GM12878 (cell line): ENCODE results near the gene RERE. TPM values are rescaled to one million over a fixed set of nuclear protein-coding genes. Genes with fewer than 3 reads are reported as not detected.

Source experiments
- ATAC-seq: fragments of 200-7000 bp; cut with Tn5 transposase; 3 replicates; pipeline ENCODE4 v1.9.1; 2020; ENCODE audit warnings: mild to moderate bottlenecking, moderate library complexity
- BruUV-seq: library from RNA; stranded (reverse); fragments of 400-500 nt; replicated peaks from 2 replicates; lab custom pipeline; 2021; lab: Mats Ljungman, UMichigan
- CTCF ChIA-PET: fragments of 300-600 bp; sonication (Branson Sonifier 250); formaldehyde crosslinking; extraction: SDS; loops from one replicate; lab custom pipeline; 2021; ENCODE audit warnings: inconsistent platforms; lab: Yijun Ruan, JAX
- POLR2A ChIA-PET: fragments of 350-600 bp; formaldehyde crosslinking; extraction: SDS; loops from one replicate; lab custom pipeline; 2021; ENCODE audit warnings: inconsistent platforms; lab: Charles Lee
- RAD21 ChIA-PET: fragments of 300-600 bp; sonication (Branson Sonifier 250); formaldehyde crosslinking; loops from one replicate; lab custom pipeline; 2023; ENCODE audit warnings: antibody characterized with exemption; ENCODE audit not compliant: unreplicated experiment; lab: Charles Lee
- SMC1A ChIA-PET: fragments of 300-600 bp; sonication (Branson Sonifier 250); formaldehyde crosslinking; loops from one replicate; lab custom pipeline; 2023; ENCODE audit not compliant: unreplicated experiment, uncharacterized antibody; lab: Charles Lee
- DNase-seq: peaks from one replicate; pipeline ENCODE4 v3.0.0-alpha.2; 2011; ENCODE audit warnings: low read depth, low spot score
- FAIRE-seq: peaks from 3 replicates; lab custom pipeline; 2011; peaks lifted over from hg19 to GRCh38; lab: Jason Lieb, UNC
- H2AFZ ChIP-seq: 2 replicates; pipeline ENCODE4 v1.6.0; 2011; ENCODE audit warnings: low read depth, low read length, control low read depth; ENCODE audit not compliant: control insufficient read depth
- H3K27ac ChIP-seq: 2 replicates; pipeline ENCODE4 v1.5.1; 2011; ENCODE audit warnings: control low read depth; ENCODE audit not compliant: control insufficient read depth, insufficient read depth
- H3K27me3 ChIP-seq, 2 experiments: replicated peaks in 1 of 2; 2 replicates each; pipeline versions ENCODE4 v1.6.0 to v1.6.1; 2011; ENCODE audit warnings: low read length in 1 of 2; ENCODE audit not compliant: control insufficient read depth in 2 of 2, insufficient read depth in 2 of 2
- H3K36me3 ChIP-seq, 2 experiments: 2 replicates each; pipeline ENCODE4 v1.5.1; 2011; ENCODE audit warnings: low read length in 1 of 2; ENCODE audit not compliant: control insufficient read depth in 2 of 2, insufficient read depth in 2 of 2
- H3K4me1 ChIP-seq: 2 replicates; pipeline ENCODE4 v1.6.1; 2011; ENCODE audit warnings: mild to moderate bottlenecking, low read length, moderate library complexity, mixed read lengths; ENCODE audit not compliant: control insufficient read depth, insufficient read depth
- H3K4me2 ChIP-seq: 2 replicates; pipeline ENCODE4 v1.6.0; 2011; ENCODE audit warnings: control low read depth; ENCODE audit not compliant: control insufficient read depth, insufficient read depth
- H3K4me3 ChIP-seq: fragments of 200-600 bp; sonication (generic); 2 replicates; pipeline ENCODE4 v1.5.1; 2016
- H3K79me2 ChIP-seq: 2 replicates; pipeline ENCODE4 v1.6.0; 2011; ENCODE audit warnings: low read length; ENCODE audit not compliant: control insufficient read depth, insufficient read depth
- H3K9ac ChIP-seq: 2 replicates; pipeline ENCODE4 v1.8.0; 2011; ENCODE audit warnings: low read length, control low read depth, mixed read lengths; ENCODE audit not compliant: control insufficient read depth, insufficient read depth
- H3K9me3 ChIP-seq: replicated peaks from 3 replicates; pipeline ENCODE4 v1.5.1; 2011; ENCODE audit warnings: mild to moderate bottlenecking, low read length; ENCODE audit not compliant: control insufficient read depth, insufficient read depth
- H4K20me1 ChIP-seq: 2 replicates; pipeline ENCODE4 v1.6.0; 2011; ENCODE audit not compliant: control insufficient read depth, insufficient read depth
- BACH1 ChIP-seq: fragments of 450-650 bp; IDR thresholded peaks from 2 replicates; pipeline ENCODE4 v1.6.1; 2017; ENCODE audit warnings: mild to moderate bottlenecking, borderline replicate concordance
- CREB1 ChIP-seq: IDR thresholded peaks from 2 replicates; pipeline ENCODE4 v1.6.1; 2012; ENCODE audit warnings: low read depth, mild to moderate bottlenecking, inconsistent platforms
- FOXM1 ChIP-seq: IDR thresholded peaks from 2 replicates; pipeline ENCODE4 v1.6.1; 2012; ENCODE audit warnings: low read depth, mild to moderate bottlenecking, inconsistent platforms, low read length, moderate library complexity
- IKZF2 ChIP-seq, 2 experiments: fragments of 450-650 bp; IDR thresholded peaks; 2 replicates each; pipeline ENCODE4 v1.6.1; 2017; ENCODE audit warnings: mild to moderate bottlenecking in 2 of 2, moderate library complexity in 2 of 2
- JUND ChIP-seq: IDR thresholded peaks from 2 replicates; pipeline ENCODE4 v1.6.1; 2012; ENCODE audit warnings: low read depth, mild to moderate bottlenecking, low read length, improper control_type of control experiment, moderate library complexity
- KLF5 ChIP-seq: fragments of 450-650 bp; IDR thresholded peaks from 2 replicates; pipeline ENCODE4 v1.6.1; 2014; ENCODE audit warnings: mild to moderate bottlenecking; ENCODE audit not compliant: partially characterized antibody
- RCOR1 ChIP-seq: conservative IDR thresholded peaks from 2 replicates; pipeline ENCODE4 v1.6.1; 2012; ENCODE audit warnings: low read depth, low read length, improper control_type of control experiment
- TARDBP ChIP-seq: IDR thresholded peaks from 2 replicates; pipeline ENCODE4 v1.6.1; 2016; ENCODE audit warnings: borderline replicate concordance
- ZBED1 ChIP-seq: IDR thresholded peaks from 2 replicates; pipeline ENCODE4 v1.6.1; 2016; ENCODE audit warnings: borderline replicate concordance
- WGBS: methylation state at CpG from one replicate; pipeline ENCODE4 v1.1.6; 2016; ENCODE audit warnings: low lambda C conversion rate; ENCODE audit not compliant: insufficient replicate concordance, insufficient coverage; ENCODE audit errors: missing lambda C conversion rate; 5-methylcytosine and 5-hydroxymethylcytosine counted together
- in situ Hi-C: fragments of 300-500 bp; cut with MboI; formaldehyde crosslinking; loops from 9 replicates; pipeline ENCODE4 v1.14.3; 2018; ENCODE audit warnings: mixed read lengths
- intact Hi-C: fragments of 100-400 bp; cut with micrococcal nuclease; formaldehyde crosslinking; loops from one replicate; pipeline ENCODE4 v1.14.2; 2022; ENCODE audit not compliant: unreplicated experiment
- polyA plus RNA-seq, 11 experiments: library from polyadenylated mRNA; depleted of rRNA in 4 of 11; unstranded in 6 of 11; stranded (reverse) in 5 of 11; fragments of >200 nt; fragmentation: Nextera tagmentation in 4 of 11; fragmentation: Illumina TruSeq in 1 of 11; extraction: Ambion mirVana in 4 of 11; extraction: Trizol in 1 of 11; gene quantifications; 1 replicate in 1 of 11; 2 replicates in 10 of 11; pipeline versions ENCODE4 v1.2.1 to v1.2.3, GENCODE V29; 2011 to 2016; ENCODE audit warnings: inconsistent platforms in 2 of 11, missing spikeins in 2 of 11, low read depth in 1 of 11
- total RNA-seq, 4 experiments: library from RNA; depleted of rRNA in 3 of 4; stranded (reverse); fragments of >200 nt in 3 of 4; fragmentation: Illumina TruSeq in 1 of 4; extraction: Trizol in 1 of 4; gene quantifications; 2 replicates each; pipeline versions ENCODE4 v1.2.1 to v1.2.3, GENCODE V29; 2013 to 2021
- TF ChIP-seq, protein P1 (sequence below): IDR thresholded peaks from 2 replicates; pipeline ENCODE4 v1.6.1; 2012; ENCODE audit warnings: low read depth, low read length, improper control_type of control experiment
- TF ChIP-seq, protein P2 (sequence below): fragments of 450-650 bp; conservative IDR thresholded peaks from 2 replicates; pipeline ENCODE4 v1.6.1; 2017; ENCODE audit warnings: mild to moderate bottlenecking, moderate library complexity

The RERE gene
- total and polyA plus RNA-seq, 10 of the 15 experiments (the other 5 are each of a cell fraction or from before 2014, with no cell fraction given): 5.2 to 60.5 (median 20.2) TPM

GRCh38 chr1:8478566-8478965, 338.9 kb downstream of the RERE start:
- H3K4me3 ChIP-seq: no peak overlapping the region
- no peaks in the 10 kb centered on the region for H3K36me3 ChIP-seq
- H4K20me1 ChIP-seq: no peaks in the 10 kb centered on the region
- ChIA-PET CTCF (interaction anchor here (0.8 to 2.2 kb wide), 7 partner anchors 10 to 249 kb away, joined by 3 to 6 read pairs (median 4); no protein-coding TSS in a partner anchor), RAD21 (interaction anchor here (1.1 to 3.0 kb wide), 5 partner anchors 45 to 248 kb away, joined by 3 to 13 read pairs (median 3); no protein-coding TSS in a partner anchor), POLR2A (interaction anchor here (1.0 to 1.6 kb wide), 5 partner anchors 9 to 187 kb away, joined by 3 to 4 read pairs (median 3); no protein-coding TSS in a partner anchor), SMC1A (interaction anchor here (0.5 to 3.8 kb wide), 12 partner anchors 16 to 73 kb away, joined by 3 to 19 read pairs (median 4); no protein-coding TSS in a partner anchor)
- no peak overlapping the region for H3K27ac ChIP-seq
- H3K4me1 ChIP-seq: peaks cover 42% of the 10 kb centered on the region
- TF ChIP-seq CREB1: no peak
- ATAC-seq (no peak), DNase-seq (no peak), FAIRE-seq (peak; percentile 27)
- no peak overlapping the region for H3K4me2 ChIP-seq
- BruUV-seq: no TSS peak
- H3K79me2 ChIP-seq: no peaks in the 10 kb centered on the region
- H2AFZ ChIP-seq: no peak overlapping the region
- no peaks in the 10 kb centered on the region for H3K27me3 ChIP-seq
- no peak overlapping the region for H3K9ac ChIP-seq
- intact Hi-C loops (loop anchor here (5.0 kb wide), 1 partner anchor 49 kb away; no protein-coding TSS in a partner anchor), in situ Hi-C loops (no loop called here)
- H3K9me3 ChIP-seq: no peaks in the 10 kb centered on the region

DNA sequence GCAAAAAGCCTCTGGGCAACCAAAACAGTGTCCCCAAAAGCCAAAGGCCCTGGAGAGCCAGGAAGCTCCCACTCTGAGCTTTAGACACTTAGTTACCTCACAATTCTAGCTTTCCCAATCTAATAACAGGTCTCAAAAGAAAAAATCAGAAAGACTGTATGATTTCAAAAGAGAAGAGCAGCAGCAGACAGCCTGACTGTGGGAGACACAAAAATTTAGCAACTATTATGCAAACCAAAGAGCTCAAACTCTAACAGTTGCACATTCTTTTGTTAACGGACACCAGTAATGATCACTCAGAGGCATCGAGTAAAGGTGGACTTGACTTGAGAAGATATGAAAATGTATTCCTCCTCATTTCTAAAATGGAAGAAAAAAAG, 339.5 kb downstream of the RERE start:
- no peak overlapping the region; the same call in 1 of the 2 replicates for H3K4me2 ChIP-seq
- no peaks in the 10 kb centered on the region for H3K79me2 ChIP-seq
- no peak overlapping the region for H3K4me3 ChIP-seq
- in situ Hi-C loops (no loop called here), intact Hi-C loops (loop anchor here (5.0 kb wide), 1 partner anchor 49 kb away; no protein-coding TSS in a partner anchor)
- DNase-seq (no peak), FAIRE-seq (no peak), ATAC-seq (no peak)
- peaks cover 48% of the 10 kb centered on the region for H3K4me1 ChIP-seq
- H3K9me3 ChIP-seq: no peaks in the 10 kb centered on the region
- no peak overlapping the region; the same call in 1 of the 2 replicates for H3K9ac ChIP-seq
- no peaks in the 10 kb centered on the region for H3K36me3 ChIP-seq
- WGBS: 97% methylated on average over 2 of the region's 2 CpGs
- SMC1A ChIA-PET: interaction anchor here (0.5 to 3.8 kb wide), 15 partner anchors 24 to 104 kb away, joined by 3 to 19 read pairs (median 4); no protein-coding TSS in a partner anchor
- no peaks in the 10 kb centered on the region for H4K20me1 ChIP-seq
- H3K27me3 ChIP-seq: no peaks in the 10 kb centered on the region
- H2AFZ ChIP-seq: no peak overlapping the region
- no TSS peak for BruUV-seq
- H3K27ac ChIP-seq: no peak overlapping the region; the same call in 1 of the 2 replicates
- CTCF ChIA-PET: interaction anchor here (0.8 to 2.3 kb wide), 11 partner anchors 9 to 257 kb away, joined by 3 to 7 read pairs (median 4); no protein-coding TSS in a partner anchor
- RAD21 ChIA-PET: interaction anchor here (1.2 to 3.0 kb wide), 7 partner anchors 46 to 249 kb away, joined by 3 to 13 read pairs (median 3); no protein-coding TSS in a partner anchor
- POLR2A ChIA-PET: interaction anchor here (0.6 to 1.6 kb wide), 6 partner anchors 11 to 187 kb away, joined by 3 to 4 read pairs (median 3); no protein-coding TSS in a partner anchor
- TF ChIP-seq JUND (no peak), TARDBP (no peak), BACH1 (no peak), ZBED1 (no peak), RCOR1 (no peak), IKZF2 (IDR thresholded peaks at IDR 0.05) (no peak), FOXM1 (no peak), KLF5 (no peak)
- TF ChIP-seq, protein P1, sequence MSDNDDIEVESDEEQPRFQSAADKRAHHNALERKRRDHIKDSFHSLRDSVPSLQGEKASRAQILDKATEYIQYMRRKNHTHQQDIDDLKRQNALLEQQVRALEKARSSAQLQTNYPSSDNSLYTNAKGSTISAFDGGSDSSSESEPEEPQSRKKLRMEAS: no peak
- TF ChIP-seq, protein P2, sequence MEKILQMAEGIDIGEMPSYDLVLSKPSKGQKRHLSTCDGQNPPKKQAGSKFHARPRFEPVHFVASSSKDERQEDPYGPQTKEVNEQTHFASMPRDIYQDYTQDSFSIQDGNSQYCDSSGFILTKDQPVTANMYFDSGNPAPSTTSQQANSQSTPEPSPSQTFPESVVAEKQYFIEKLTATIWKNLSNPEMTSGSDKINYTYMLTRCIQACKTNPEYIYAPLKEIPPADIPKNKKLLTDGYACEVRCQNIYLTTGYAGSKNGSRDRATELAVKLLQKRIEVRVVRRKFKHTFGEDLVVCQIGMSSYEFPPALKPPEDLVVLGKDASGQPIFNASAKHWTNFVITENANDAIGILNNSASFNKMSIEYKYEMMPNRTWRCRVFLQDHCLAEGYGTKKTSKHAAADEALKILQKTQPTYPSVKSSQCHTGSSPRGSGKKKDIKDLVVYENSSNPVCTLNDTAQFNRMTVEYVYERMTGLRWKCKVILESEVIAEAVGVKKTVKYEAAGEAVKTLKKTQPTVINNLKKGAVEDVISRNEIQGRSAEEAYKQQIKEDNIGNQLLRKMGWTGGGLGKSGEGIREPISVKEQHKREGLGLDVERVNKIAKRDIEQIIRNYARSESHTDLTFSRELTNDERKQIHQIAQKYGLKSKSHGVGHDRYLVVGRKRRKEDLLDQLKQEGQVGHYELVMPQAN: no peak
